Suppressor macrophage treated with lipopolysaccharide for 4 hours (primary cell): ENCODE measurements around the gene ICAM2.
"Not testable (repeated sequence)": the region's sequence is repeated elsewhere in the genome, so short reads cannot be mapped to it uniquely, and the experiment has no call there.

Experiments used
- DNase-seq: peaks from one replicate; pipeline ENCODE4 v3.0.0-alpha.2; 2020

The ICAM2 gene

DNA sequence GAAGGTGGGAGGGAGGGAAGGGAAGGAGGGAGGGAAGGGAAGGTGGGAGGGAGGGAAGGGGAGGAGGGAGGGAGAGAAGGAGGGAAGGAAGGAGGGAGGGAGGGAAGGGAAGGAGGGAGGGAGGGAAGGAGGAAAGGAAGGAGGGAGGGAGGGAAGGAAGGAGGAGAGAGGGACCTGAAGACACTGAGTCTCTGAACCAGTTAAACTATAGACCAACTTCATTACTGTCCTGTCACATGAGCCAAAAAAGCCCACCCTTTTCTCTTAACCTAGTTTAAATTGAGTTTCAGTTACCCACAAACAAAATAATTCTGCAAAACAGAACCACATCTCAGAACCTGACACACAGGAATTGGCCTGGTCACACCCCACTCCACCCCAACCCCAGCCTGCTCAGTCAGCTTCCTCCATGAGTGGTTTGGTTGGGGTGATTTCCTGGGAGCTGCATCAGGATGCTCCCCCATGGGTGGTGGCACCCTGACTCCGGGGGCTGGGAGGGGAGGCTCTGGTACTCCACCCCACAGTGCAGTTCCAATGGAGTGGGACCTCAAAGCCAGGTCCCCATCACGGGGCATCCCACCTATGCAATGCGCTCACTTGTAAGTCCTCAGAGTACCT lies 27.0 kb downstream of the ICAM2 start:
- DNase-seq, result no peak

DNA sequence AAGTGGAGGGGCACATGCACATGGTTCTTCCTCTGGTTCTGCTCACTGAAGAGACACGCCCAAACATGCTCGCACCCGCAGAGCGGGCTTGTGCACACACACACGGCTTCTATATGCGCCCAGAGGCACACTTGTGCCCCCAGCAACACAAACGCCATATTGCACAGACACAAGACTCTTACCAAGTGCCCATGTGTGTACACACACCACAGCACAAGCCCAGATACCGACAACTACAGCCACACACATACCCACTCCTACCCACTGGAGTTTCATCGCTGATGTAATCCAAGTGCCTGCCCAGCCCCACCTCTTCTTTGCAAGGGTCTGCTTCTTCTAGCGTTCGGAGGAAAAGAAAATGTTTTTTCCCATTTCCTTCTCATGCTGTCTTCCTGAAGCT lies 28.8 kb downstream of the ICAM2 start:
- DNase-seq, result no peak

DNA sequence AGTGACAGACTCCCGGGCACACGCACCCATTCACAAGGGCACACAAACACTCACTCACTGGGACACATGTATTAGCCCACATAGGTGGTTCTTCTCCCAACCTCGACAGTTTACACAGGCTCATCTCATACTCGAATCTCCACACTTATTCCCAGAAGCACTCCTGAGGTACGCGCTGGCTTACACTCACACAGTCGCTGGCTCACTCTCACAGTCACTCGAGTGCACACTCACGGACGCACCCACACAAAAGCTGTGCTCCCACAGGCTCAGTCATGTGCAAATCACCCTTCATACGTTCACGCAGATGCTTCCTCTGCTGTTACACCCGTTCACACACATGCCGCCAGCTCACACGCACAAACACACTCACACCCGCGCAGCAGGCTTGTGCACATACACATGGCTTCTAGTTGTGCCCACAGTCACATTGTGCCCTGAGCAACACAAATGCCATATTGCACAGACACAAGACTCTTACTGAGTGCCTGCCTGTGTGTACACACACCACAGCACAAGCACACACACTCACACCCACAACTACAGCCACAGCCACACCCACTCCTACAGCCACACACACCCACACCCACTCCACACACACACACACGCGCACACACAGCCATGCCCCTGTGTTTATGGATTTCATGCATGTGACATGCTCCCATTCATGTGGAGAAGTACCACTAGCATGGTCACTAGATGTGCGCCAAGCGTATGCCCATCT lies 30.6 kb downstream of the ICAM2 start:
- no peak for DNase-seq

DNA sequence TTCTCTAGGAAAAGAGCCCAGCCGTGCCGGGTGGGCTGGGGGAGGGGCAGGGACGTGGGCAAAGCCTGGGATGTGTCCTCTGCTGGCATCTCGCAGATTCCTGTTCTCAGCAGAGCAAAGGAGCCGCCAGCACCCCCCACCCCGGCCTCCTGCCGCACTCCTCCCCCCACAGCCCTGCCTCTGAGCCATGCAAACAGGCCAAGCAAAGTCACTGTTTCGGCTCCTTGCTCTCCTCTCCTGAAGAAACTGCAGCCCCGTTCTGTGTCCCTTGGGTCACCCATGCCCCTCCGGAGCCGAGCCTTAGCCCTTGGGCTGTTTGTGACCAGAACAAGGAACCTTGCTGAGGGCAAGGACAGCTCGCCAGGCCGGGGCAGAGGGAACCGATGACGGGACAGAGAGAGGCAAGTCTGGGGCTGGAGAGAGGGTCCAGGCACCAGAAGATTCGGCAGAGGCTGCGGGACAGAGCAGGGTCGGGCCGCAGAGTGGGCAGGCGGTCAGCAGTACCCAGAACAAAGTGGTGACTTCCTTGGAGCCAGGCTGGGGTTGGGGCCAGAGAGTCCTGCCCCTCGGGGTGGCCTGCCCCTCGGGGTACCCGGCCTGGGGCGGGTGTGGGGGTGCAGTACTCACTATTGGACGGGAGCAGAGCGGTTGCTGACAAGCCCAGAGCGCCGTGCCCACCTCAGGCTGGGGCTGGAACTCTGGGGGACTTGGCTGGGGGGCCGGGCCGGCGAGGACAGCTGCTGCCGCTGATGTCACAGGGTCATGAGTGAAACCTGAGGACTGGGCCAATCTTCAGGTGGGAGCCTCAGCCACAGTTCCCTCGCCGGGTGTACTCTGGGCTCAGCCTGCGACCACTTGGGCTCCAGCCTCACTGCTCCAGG lies 31.5 kb downstream of the ICAM2 start:
- DNase-seq, result no peak

DNA sequence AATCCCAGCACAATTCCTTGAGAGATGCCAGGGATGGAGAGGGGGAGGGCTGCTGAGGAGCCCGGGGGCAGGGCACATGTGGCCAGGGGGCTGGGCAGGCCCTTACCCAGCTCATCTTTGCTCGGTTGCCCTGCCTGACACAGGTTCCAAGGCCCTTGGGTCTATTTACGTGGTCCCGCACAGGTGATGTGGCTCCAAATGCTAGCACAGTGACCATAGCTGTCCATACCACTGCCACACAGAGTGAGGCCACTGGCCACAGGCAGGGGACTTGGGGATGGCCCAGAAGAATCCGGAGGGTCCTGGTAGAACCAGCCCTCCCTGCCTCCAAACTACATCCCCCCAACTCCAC lies 32.3 kb downstream of the ICAM2 start:
- no peak for DNase-seq

DNA sequence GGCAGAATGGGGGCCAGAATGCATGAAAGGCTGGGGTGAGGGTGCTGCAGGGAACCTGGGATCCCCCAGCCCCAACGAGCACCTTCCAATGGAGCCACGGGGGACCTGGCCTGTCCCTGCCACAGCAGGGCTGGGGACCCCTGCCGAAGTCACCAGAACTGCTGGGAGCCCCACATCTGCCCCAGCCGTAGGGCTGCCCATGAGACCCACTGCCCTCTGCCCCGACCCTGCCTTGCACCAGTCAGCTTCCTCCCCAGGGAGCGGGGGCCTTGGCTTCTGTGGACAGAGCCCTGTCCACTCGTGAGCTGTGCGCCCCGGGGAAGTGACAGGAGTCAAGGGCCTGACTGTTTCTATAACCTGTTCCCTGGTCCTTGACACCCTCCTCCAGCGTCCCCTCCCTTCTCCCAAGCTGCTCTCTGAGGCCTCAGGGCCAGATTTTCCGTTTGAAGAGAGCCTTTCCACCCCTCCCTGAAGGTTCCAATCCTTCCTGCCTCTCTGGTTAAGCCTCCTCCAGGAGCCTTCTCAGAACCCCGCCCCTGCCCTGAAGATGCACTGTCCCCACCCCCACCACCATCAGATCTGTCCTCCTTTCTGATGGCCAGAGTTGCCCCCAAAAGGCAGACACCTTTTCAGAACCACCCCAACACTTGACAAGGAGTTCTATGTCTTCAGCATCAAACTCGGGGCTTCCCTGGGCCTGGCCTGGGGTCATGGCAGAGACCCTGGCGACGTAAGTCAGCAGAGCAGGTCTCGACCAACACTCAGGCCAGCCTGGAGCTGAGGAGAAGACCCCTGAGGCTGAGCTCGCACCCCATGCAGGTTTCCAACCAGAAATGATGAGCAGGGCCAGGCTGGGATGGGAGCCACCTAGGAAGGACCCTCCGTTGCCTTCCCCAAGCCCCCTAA lies 33.0 kb downstream of the ICAM2 start:
- DNase-seq, result no peak

DNA sequence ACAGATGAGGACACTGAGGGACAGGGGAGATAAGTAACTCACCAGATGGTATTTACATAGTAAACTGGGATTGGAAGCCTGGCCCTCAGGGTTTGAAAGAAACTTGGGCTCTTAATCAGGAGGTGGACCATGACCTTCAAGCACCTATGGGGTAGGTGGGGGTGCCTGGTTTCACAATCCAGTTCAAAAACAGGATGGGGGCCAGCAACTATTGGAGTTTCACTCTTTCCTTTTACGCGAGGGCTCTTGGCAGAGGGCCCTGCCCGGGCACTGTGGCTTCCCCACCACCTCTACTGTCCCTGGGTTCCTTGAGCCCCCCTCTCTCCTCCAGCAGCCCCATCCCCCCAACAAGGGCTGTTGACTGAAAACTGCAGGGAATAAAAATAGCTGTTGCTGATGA lies 33.6 kb downstream of the ICAM2 start:
- no peak for DNase-seq

DNA sequence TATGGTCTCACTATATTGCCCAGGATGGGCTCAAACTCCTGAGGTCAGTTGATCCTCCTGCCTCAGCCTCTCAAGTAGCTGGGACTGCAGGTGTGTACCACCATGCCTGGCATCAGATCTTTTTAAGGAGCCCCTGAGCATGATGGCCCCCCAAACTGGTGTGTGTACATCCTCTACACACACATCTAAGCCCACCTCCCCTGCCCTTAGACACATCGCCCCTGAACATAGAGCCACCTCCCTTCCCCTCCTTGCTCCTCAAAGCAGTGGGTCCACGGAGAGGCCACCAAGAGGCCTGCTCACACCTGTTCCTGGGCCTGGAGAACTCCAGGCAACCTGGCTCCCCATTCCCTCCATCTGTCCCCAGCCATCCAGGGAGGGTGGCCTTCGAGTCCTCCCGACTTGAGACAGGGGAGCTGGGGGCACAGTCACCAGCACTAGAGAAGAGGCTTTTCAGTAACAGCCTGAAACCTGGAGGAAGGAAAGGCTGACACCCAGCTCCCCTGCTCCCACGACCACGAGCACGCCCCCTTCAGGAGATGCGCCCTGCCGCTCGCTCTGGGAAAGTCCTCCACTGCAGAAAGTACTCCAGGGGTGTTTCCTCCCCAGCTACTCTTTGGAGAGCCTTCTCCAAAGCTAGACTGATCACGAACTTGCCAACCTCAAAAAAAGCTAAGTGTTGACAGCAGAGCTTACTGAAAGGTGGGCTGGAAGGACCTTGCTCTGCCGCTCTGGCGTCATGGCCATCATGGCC lies 34.9 kb downstream of the ICAM2 start:
- no peak for DNase-seq

DNA sequence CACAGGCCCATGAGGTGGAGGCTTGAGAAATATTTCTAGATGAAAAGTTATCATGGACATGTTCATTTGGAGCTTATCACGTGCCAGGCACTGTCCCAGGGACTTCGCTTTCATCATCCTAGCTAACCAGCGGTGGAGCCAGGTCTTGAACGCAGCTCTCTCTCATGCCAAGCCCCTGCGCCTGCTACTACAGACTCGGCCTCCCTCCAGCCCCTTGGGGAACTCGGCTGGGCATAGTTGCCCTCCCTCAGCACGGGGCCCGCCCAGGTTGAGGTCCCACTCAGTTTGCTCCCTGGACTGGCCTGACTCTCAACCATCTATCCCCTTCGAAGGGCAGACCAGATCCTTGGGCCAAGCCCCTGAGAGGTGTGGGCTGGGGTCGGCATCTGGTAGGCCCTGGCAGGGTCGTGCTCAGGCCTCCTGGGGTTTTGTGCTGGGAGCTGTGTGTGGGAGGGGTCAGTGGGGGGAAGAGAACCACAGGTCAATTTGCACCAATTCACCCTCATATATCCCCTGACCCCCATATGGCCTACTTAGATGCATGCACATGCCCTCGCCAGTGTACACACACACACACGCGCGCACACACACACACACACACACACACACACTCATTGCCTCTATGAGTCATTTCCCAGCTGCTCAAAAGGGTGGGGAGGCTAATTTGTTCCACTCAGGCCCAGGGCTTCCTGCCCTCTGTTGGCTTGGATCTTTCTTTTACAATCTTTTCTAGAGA lies 35.6 kb downstream of the ICAM2 start:
- DNase-seq, result peak; percentile 80

DNA sequence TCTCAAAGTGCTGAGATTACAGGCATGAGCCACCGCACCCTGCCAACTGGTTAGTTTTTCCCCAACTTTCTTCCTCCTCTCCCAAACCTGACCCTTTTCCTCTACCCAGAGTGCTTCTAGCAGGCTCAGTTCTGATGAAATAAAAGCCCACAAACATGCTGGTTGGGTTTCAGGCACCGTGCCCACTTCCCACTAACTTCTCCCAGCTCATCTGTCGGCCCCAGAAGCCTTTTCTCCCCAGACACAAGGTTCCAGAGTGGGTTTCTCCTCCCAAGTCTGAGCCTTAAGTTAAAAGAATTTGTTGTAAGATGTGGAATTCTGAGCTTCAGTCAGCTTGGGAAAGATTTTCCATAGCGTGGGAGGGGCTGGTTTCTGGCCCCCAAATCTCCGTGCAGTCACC lies 36.2 kb downstream of the ICAM2 start:
- peak; percentile 18 for DNase-seq

DNA sequence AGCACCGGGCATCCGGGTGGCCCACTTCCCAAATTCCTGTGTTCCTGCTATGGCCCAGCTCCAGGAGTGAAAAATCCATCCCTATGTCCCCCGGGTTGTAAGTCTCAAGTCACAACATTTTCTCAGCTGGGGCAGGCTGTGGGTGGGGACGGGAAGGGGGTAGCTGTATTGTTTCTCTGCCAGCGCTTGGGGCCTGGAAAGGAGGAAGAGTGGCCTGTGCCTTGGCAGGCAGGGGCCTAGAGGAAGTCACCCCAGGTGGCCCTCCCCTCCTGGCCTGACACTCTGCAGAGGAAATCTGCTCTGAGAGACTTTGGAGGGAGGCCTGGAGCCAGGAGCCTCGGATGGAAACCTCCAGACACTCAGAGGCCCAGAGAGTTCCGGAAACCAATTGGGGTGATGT lies 37.1 kb downstream of the ICAM2 start:
- no peak for DNase-seq

DNA sequence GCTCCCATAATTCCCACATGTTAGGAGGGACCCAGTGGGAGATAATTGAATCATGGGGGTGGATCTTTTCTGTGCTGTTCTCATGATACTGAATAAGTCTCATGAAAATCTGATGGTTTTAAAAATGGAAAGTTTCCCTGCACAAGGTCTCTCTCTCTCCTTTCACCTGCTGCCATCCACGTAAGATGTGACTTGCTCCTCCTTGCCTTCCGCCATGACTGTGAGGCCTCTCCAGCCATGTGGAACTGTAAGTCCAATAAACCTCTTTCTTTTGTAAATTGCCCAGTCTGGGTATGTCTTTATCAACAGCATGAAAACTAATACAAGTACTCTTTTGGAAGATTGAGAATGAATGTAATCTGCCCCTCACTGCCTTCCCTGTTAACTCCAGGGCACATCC lies 37.8 kb downstream of the ICAM2 start:
- DNase-seq, result not testable (repeated sequence)

DNA sequence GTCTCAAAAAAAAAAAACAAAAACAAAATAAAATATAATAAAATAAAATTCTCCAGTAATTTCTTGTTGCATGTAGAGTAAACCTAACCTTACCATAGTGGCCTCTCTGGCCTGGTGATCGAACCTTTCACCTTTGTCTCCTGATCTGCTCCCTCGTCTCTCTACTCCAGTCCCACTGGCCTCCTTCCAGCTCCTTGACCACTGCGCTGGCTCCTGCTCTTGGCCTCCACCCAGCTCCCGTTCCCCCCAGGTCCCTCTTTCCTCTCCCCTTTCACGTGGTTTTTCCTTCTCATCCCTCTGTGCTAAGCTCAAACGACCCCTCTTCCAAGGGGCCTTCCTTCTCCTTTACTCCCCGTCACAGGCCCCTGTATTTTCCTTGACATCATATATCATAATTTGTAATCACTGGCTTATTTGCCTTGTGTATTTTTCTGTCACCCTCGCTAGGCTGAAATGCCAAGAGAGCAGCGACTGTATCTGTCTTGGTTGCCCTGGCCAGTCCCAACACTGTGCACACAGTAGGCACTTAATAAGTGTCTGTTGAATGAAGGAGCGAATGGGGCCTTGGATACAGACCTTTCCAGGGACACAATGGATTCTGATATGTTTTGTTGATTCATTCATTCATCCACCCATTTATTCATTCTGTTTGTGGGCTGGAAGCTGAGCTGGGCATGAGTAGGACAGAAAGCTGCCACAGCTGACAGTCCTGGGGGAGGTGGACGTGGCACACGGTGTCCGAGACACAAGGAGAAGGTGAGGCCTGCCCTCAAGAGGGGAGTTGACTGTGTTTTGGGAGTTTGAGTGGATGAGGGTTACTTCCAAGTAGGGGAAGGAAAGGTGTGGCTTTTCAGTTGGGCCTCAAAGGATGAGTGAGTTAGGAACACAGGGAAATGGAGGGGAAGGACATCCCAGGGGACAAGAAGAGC lies 41.9 kb downstream of the ICAM2 start:
- DNase-seq, result no peak

DNA sequence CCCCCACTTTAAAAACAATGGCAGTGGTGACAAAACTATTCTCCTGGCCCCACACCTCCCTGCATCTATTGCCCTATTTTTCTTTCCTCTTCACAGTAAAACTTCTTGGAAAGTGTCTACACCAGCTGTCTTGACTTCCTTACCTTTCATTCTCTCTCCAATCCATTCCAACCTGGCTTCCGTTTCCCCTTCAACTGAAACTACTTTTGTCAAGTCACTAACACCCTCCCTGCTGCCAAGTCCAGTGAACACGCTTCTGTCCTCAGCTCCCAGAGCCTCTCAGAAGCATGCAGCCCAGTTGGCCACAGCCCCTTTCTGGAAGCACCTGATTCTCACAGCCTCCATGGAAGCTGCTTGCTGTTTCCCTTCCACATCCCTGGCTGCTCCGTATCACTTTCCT lies 43.7 kb downstream of the ICAM2 start:
- no peak for DNase-seq

DNA sequence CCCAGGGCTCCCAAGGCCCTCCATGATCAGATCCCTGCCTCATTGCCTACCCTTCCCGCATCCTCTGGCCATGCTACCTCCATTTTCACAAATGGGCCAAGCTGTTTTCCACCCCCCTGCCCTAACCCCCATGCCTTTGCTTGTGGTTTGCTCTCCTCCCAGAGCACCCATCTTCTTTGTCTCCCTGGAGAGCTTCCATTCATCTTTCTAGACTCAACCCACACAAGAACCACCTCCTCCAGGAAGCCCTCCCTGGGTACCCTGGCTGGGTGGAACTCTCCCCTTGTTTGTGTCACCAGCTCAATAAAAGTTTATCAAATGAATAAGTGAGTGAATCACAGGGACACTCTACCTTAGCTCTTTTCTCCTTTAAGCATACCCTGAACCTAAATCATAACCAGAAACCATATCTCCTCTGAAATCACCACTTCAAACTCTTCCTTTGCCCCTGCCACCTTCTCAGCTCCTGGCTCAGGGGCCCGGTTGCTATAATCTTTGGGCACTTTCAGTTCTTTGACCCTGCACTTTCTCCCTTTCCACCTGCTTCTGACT lies 44.8 kb downstream of the ICAM2 start:
- no peak for DNase-seq

DNA sequence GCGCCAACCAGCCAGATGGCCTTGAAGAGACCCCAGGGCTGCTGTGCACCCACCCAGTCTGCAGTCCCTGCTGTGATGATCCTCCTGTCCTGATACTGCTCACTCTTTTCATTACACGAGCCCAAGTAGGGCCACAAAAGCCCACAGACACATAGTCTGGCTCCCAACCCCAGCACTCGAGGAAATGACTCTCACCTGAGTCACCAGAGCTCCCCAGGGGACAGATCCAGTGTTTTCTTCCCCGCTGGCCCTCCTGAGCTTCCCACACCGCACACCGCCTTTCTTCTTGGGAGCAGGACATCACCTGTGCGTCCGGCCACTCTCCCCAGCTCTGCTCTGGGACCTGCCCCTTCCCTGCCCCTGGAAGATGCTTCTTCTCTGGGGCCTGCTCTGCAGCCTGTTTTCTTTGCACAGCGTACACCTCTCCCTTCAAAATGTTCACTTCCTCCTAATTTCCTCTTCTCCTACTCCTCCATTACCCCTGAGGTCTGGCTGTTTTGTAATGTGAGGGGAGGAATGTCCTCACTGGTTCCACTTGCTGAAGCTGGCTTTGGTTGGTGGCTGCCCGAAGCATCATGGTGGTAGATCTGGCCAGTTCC lies 45.7 kb downstream of the ICAM2 start:
- DNase-seq, result no peak

DNA sequence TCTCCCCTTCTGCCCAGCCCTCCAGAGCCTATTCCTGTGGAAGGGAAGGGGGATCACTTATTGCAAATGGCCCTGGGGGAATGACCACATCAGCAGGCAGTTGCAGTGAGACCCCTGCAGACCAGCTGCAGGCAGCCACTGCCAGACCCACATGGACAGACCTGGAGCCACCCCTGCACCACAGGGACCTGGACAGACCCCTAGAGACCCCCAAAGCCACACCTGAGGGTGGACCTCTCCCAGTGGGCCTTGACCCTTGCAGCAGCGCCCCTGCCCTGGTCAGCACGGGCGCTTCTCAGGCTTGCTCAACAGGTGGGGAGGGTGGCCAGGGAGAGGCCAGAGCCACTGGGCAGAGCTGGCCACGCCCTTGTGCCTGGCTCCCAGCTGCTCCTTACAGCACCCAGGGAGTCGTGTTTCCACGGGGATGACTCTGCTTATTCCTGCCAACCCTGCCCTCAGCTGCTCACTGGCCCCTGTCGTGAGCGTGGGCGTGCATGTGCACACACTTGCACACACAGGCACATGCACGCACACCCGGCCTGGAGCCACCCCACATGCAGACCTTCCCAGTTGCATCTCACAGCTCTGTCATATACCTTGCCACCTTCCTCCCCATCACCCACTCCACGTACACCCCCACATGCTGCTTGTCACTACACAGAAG lies 46.4 kb downstream of the ICAM2 start:
- no peak for DNase-seq

DNA sequence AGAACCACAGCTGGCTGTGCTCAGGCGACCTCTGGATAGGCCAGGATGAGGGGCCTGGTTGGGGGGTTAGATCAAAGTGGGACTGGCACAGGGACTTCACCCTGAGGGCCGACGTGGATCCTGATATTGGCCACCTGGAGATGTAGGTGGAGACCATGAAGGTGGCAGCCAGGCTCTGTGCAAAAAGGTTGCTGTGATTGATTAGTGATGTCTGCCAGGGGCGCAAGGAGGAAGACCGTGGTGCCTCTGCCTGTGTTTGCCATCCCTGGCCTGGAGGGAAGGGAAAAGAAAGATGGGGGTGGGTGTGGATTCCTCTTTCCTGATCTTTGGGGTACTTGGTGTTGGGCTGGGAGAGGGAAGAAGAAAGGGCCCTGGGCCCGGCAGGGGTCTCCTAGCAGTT lies 47.2 kb downstream of the ICAM2 start:
- no peak for DNase-seq

DNA sequence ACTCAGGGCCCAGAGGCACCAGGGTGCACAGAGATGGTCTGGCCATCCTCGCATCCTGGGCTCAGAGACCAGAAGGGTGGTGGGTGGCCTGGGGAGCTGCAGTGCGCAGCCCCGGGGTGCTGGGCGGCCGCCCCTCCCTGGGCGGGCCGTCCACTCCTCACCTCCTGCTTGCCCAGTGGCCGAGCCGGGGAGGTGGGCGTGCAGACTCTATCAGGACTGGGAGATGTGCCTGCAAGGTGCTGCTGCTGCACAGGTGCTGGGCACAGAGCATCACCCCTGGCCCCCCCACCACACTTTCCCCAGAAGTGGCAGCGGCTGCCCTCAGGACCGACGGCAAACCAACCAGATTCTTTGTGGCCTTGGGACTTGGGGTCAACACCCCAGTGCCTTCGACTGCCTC lies 47.6 kb downstream of the ICAM2 start, which contains the start of gene SCN4A:
Gene SCN4A (minus strand): TSS at position 123 of the 400 bp plus-strand sequence. CDS start 77 bp downstream, at position 46.
- no peak for DNase-seq
